Aorta (tissue), 5 donors: Measurements from ENCODE around the gene SNX25. TPM values are rescaled to one million over a fixed set of nuclear protein-coding genes. Genes with fewer than 3 reads are reported as not detected.

Experiments
- ATAC-seq: fragments of 200-7000 bp; cut with Tn5 transposase; one replicate; pipeline ENCODE4 v1.9.1; 2022; ENCODE audit warnings: moderate library complexity; ENCODE audit not compliant: low FRiP score
- DNase-seq, 2 donors: peaks; one replicate each; pipeline ENCODE4 v3.0.0-alpha.2; 2020
- H3K27ac ChIP-seq, 2 donors: one replicate each; pipeline ENCODE4 v1.5.1; 2013; ENCODE audit warnings: low read length in 2 of 2, mild to moderate bottlenecking in 2 of 2, moderate library complexity in 2 of 2, control low read depth in 1 of 2, inconsistent platforms in 1 of 2, low read depth in 1 of 2
- H3K27me3 ChIP-seq, 2 donors: one replicate each; pipeline ENCODE4 v1.6.1; 2013; ENCODE audit warnings: control low read depth in 1 of 2, low read length in 1 of 2, mild to moderate bottlenecking in 1 of 2, moderate library complexity in 1 of 2; ENCODE audit not compliant: insufficient read depth in 2 of 2, control insufficient read depth in 1 of 2
- H3K36me3 ChIP-seq, 2 donors: one replicate each; pipeline ENCODE4 v1.6.1; 2013; ENCODE audit warnings: control low read depth in 1 of 2, low read length in 1 of 2, mild to moderate bottlenecking in 1 of 2; ENCODE audit not compliant: insufficient read depth in 2 of 2, control insufficient read depth in 1 of 2
- H3K4me1 ChIP-seq, 2 donors: one replicate each; pipeline ENCODE4 v1.6.1; 2013; ENCODE audit warnings: low read length in 2 of 2, control low read depth in 1 of 2, mild to moderate bottlenecking in 1 of 2, moderate library complexity in 1 of 2; ENCODE audit not compliant: insufficient read depth in 2 of 2, control insufficient read depth in 1 of 2
- H3K4me3 ChIP-seq, 2 donors: one replicate each; pipeline ENCODE4 v1.5.1; 2013; ENCODE audit warnings: low read length in 2 of 2, control low read depth in 1 of 2, mild to moderate bottlenecking in 1 of 2
- H3K9me3 ChIP-seq: one replicate; pipeline ENCODE4 v1.6.1; 2013; ENCODE audit warnings: mild to moderate bottlenecking, low read length; ENCODE audit not compliant: control insufficient read depth
- WGBS, 2 donors: extraction: QIAGEN DNeasy Blood & Tissue Kit; methylation state at CpG; one replicate each; pipeline ENCODE4 v1.1.7; 2013; 5-methylcytosine and 5-hydroxymethylcytosine counted together
- intact Hi-C, 2 donors: fragments of 100-400 bp; cut with DNase I; formaldehyde crosslinking; loops; one replicate each; pipeline versions ENCODE4 v1.14.2 to v1.15.0; 2022
- polyA plus RNA-seq, 2 donors: library from polyadenylated mRNA; stranded (reverse); fragments of 200-250 nt; gene quantifications; one replicate each; pipeline ENCODE4 v1.2.3, GENCODE V29; 2013
- total RNA-seq, 2 donors: library from RNA; stranded (reverse); fragmentation: NEBNext Ultra II Directional; extraction: Animal tissue kit (Norgen Biotek cat#: 25700); gene quantifications; one replicate each; pipeline ENCODE4 v1.2.1, GENCODE V29; 2021
- donor health status: healthy with polysubstance abuse.
- donor health status: Bipolar disorder and iron deficiency.
- donor health status: DM: no; HTN: no; CAD: no.
- donor health status: DM: no; HTN: no; CAD: no.
- donor health status: DM: yes; HTN: yes; CAD: no.

SNX25 gene
- total and polyA plus RNA-seq, 4 donors, result 8.6 to 44.7 (median 24.5) TPM

DNA sequence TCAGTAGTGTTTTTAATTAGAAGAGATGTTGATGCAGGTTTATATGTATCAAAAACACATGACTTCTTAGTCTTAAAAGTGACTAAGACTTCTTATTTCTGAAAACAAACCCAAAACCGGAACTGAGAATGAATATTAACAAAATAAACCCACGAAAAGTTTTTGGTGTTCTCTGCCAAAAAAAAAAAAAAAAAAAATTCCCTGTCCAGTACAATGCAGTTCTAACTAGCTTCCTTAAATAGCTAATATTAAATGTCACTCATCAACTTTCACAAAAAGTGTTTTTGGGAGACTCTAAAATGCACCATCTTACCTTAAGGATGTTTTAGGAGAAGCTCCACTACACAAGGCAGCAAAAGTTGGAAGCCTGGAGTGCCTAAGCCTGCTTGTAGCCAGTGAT is 189.2 kb downstream of the SNX25 start:
- Histone ChIP-seq H3K4me1 (peaks cover 0 to 2% of the 10 kb centered on the region in 2 donors), H3K27ac (peak overlapping the region; percentile 54 to 86), H3K36me3 (peaks cover 0 to 2% of the 10 kb centered on the region in 2 donors), H3K9me3 (no peaks in the 10 kb centered on the region), H3K4me3 (peak overlapping the region; percentile 52 to 80), H3K27me3 (no peaks in the 10 kb centered on the region)
- WGBS, 2 donors, result 0 to 4% methylated on average over 2 of the region's 2 CpGs
- DNase-seq (no peak), ATAC-seq (no peak)
- intact Hi-C loops, result loop anchor here (5.0 to 10.0 kb wide), 3 partner anchors 41 to 204 kb away; partner anchors contain the start of genes CFAP97 (in 1 of the 2) and SNX25 (in 1 of the 2)

GRCh38 chr4:185399466-185399865 is 190.1 kb downstream of the SNX25 start:
- DNase-seq (no peak), ATAC-seq (no peak)
- Histone ChIP-seq H3K4me1 (peaks cover 0 to 2% of the 10 kb centered on the region in 2 donors), H3K4me3 (peak overlapping the region; percentile 52 to 80), H3K27ac (peak overlapping the region; percentile 49 to 86), H3K36me3 (peaks cover 0 to 2% of the 10 kb centered on the region in 2 donors), H3K27me3 (no peaks in the 10 kb centered on the region), H3K9me3 (no peaks in the 10 kb centered on the region)
- intact Hi-C loops, result loop anchor here (5.0 to 10.0 kb wide), 3 partner anchors 42 to 203 kb away; partner anchors contain the start of genes CFAP97 (in 1 of the 2) and SNX25 (in 1 of the 2)
- 5 to 7% methylated on average over 8 of the region's 8 CpGs for WGBS, 2 donors

DNA sequence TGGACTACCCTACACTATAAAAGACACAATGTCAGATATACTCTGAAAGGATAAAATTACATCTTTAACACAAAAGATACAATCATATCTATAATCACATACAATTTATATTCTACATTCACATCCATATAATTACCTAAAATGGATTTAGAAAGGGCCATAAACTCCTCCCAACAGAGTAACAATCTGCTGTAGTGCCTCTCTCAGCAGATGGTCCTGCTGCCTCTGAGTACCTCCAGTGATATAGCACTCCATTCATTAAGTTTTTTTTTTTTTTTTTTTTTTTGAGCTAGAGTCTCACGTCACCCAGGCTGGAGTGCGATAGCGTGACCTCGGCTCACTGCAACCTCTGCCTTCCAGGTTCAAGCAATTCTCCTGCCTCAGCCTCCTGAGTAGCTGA is 194.6 kb downstream of the SNX25 start:
- ATAC-seq (no peak), DNase-seq (no peak)
- peaks cover 2 to 8% of the 10 kb centered on the region in 2 donors for H3K36me3 ChIP-seq
- peaks cover 0 to 2% of the 10 kb centered on the region in 2 donors for H3K4me1 ChIP-seq
- H3K4me3 ChIP-seq, result no peak overlapping the region
- intact Hi-C loops, result no loop called here
- H3K9me3 ChIP-seq, result no peaks in the 10 kb centered on the region
- 37 to 69% methylated on average over 4 of the region's 4 CpGs for WGBS, 2 donors
- peak overlapping the region in 1 of 2 donors; percentile 57 for H3K27ac ChIP-seq
- H3K27me3 ChIP-seq, result no peaks in the 10 kb centered on the region

DNA sequence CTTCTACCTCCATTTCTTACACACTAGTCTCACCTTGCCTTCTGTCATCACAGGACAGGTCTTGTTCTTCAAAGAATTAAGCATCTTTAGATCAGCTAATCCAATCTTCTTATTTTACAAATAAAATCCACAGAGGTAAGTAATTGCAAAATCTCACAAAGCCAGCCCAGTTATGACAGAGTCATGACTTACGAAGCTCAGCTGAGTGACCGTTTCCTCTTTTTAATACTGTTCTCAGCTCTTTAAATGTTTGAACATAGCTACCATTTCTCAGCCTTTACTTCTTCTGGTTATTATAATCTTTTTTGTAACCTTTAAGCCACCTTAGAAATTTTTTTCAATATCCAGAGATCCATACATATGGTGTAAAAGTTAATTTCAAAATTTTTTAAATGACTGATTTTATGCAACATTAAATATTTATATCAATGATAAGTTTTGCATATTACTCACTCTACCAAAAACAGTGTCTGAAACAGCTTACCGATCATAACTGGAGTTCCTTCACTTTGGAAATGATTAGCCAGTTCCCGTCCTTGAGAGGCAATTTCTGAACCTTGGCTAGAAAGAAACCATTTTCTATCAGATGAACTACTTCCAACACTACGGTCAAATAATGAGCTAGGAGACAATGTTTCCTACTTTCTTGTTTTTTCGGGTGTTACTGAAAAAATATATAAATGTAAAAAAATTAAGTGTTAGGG is 196.1 kb downstream of the SNX25 start:
- intact Hi-C loops, result no loop called here
- peaks cover 2 to 8% of the 10 kb centered on the region in 2 donors for H3K36me3 ChIP-seq
- 87 to 89% methylated on average over 6 of the region's 6 CpGs for WGBS, 2 donors
- no peak overlapping the region for H3K27ac ChIP-seq
- no peak for DNase-seq
- peaks cover 0 to 2% of the 10 kb centered on the region in 2 donors for H3K4me1 ChIP-seq
- H3K27me3 ChIP-seq, result no peaks in the 10 kb centered on the region
- no peak for ATAC-seq
- H3K9me3 ChIP-seq, result no peaks in the 10 kb centered on the region
- no peak overlapping the region for H3K4me3 ChIP-seq

DNA sequence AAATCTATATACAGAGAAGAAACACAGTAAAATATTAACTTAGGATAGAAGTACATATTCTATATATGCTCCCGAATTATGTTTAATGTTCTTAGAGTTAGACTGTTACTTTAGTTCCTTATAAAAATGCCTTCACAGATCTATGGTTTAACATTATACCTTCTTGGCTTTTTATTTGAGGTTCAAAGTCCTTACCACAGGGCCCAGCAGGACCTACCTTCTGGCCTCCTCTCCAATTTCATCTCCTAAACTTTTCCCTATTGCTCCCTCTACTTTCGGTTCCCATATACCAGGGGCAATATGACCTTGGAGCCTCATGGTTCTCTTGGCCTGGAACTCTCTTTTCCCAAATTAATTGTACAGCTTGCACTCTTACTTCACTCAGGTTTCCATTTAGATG is 199.0 kb downstream of the SNX25 start:
- H3K9me3 ChIP-seq, result no peaks in the 10 kb centered on the region
- intact Hi-C loops, result no loop called here
- 94 to 96% methylated on average over 2 of the region's 2 CpGs for WGBS, 2 donors
- H3K4me1 ChIP-seq, result peaks cover 2% of the 10 kb centered on the region in 2 donors
- ATAC-seq (no peak), DNase-seq (no peak)
- H3K27ac ChIP-seq, result no peak overlapping the region
- peaks cover 0 to 8% of the 10 kb centered on the region in 2 donors for H3K36me3 ChIP-seq
- H3K4me3 ChIP-seq, result no peak overlapping the region
- H3K27me3 ChIP-seq, result no peaks in the 10 kb centered on the region

- ATAC-seq (no peak), DNase-seq (no peak)
- intact Hi-C loops, result no loop called here
- 78 to 85% methylated on average over 5 of the region's 5 CpGs for WGBS, 2 donors
- Histone ChIP-seq H3K27ac (no peak overlapping the region), H3K4me1 (peaks cover 2% of the 10 kb centered on the region in 2 donors), H3K36me3 (peaks cover 0 to 4% of the 10 kb centered on the region in 2 donors), H3K27me3 (no peaks in the 10 kb centered on the region), H3K4me3 (no peak overlapping the region), H3K9me3 (no peaks in the 10 kb centered on the region)
Measured at GRCh38 chr4:185411849-185412248, 202.5 kb downstream of the SNX25 start.

GRCh38 chr4:185412412-185412811 is 203.0 kb downstream of the SNX25 start:
- H3K4me3 ChIP-seq, result no peak overlapping the region
- H3K27ac ChIP-seq, result peak overlapping the region; percentile 63 to 79
- DNase-seq (no peak), ATAC-seq (no peak)
- H3K36me3 ChIP-seq, result peaks cover 0 to 4% of the 10 kb centered on the region in 2 donors
- no peaks in the 10 kb centered on the region for H3K9me3 ChIP-seq
- 24 to 30% methylated on average over 5 of the region's 5 CpGs for WGBS, 2 donors
- peaks cover 2% of the 10 kb centered on the region in 2 donors for H3K4me1 ChIP-seq
- intact Hi-C loops, result no loop called here
- H3K27me3 ChIP-seq, result no peaks in the 10 kb centered on the region
